SKM-1 (cell line): Measurements from ENCODE around the gene DTNA.
"Not testable (repeated sequence)": the region's sequence is repeated elsewhere in the genome, so short reads cannot be mapped to it uniquely, and the experiment has no call there.

Experiments used
- DNase-seq: peaks from one replicate; lab custom pipeline; 2025; ENCODE audit not compliant: unreplicated experiment; lab: John Stamatoyannopoulos, UW

The DTNA gene

DNA sequence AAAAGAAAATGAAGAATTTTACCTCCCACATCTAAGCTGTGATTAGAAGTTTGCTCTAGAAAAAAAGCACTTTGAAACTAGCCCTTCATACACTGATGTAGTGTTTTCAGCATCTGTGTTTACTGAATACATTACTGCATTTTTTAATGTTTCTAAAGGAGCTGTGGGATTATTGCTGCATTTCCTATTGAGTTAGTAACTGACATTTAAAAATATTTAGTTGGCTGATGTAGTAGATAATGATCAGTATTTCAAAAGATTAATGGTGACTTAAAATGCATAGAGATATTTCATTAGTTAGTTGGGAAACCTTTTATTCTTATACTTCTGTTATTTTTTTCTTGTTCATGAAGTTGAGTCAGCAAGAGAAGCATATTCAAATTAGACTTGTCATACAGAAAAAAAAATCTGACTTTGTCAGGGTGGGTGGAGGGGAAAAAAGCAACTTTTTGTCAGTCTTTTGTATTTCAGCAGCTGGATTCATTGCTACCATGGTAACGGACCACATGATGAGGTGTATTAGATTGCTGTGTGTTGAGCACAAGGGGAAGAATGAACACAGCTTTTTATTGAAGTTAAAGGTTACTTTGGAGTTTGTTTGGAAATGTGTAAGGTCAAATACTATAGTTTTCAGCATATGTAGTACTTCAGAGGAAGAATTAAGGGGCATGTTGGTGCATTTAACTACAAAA lies at the start of gene DTNA:
DTNA (plus strand) TSS at position 549 of the 692 bp plus-strand sequence. CDS start 45,679 bp downstream, outside the sequence.
- no peak for DNase-seq

DNA sequence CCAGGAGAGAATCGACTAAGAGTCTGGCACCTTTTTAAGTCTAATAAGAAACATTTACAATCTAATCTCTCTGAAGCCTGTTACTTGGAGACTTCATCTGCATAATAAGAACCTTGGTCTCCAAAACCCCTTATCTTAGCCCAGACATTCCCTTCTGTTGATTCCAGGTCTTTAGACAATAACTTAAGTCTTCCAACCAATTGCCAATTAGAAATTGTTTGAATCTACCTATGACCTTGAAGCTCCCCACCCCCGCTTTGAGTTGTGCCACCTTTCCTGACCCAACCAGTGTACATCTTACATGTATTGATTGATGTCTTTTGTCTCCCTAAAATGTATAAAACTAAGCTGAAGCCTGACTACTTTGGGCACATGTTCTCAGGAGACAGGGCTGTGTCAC lies 49.5 kb upstream of the DTNA start:
- DNase-seq: no peak

DNA sequence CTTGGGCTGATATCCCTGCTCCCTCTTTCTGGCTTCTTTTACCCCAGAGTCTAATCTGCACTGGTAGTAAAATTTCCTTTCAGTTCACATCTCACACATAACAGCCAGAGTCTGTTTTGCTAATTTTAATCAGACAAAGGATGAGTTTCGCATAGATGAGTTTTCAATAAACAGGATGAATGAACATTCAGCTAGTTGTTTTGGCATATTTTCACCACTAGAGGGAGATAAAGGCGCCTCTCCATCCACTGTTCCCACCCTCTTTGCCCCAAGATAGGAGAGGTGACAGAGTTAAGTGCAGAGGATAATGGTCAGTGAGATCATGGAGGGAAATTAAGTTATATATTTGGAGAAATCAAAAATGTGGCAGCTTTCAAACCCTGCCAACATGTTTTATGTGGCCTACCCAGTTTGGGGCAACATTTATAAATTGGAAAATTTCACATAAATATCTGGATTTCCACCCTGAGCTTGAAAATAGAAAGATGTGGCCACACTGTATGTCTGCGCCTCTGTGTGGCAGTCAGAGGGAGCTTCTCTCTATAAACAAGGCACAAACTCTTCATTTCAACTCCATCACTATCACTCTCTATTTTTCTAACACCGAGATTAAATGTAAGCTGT lies 48.5 kb upstream of the DTNA start:
- peak; percentile 22 for DNase-seq

DNA sequence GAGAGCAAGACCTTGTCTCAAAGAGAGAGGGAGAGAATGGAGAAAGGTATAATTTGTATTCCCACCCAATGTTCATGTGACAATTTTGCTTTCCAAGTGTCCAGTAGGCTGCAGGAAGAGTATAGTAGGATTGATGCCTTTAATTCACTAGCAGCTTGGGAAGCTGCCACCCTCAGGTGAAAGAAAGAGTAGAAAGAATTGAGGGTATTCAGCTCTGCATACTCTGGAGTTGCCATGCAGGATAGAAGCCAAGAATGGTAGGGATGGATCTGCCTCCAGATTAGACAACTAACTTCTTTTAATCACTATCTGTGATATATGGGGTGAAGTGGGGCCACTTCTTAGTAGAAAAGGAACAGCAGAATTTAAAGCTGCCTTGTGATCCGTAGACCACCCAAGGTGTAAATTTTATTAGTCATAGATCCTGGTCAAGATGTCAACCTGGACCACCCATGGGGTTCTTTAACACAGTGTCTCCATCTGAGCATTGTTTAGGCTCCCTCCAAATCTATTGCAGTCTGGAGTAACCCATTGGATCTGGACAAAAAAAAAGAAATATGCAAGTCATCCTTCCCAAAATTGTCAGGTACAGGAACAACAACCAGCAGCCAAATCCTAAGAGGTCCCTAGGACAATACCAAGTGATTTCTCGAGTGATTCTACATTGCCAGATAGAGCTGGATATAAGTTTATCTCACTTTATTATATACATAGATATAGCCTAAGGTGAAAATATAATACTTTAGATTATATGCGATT lies 33.1 kb upstream of the DTNA start:
- no peak for DNase-seq

DNA sequence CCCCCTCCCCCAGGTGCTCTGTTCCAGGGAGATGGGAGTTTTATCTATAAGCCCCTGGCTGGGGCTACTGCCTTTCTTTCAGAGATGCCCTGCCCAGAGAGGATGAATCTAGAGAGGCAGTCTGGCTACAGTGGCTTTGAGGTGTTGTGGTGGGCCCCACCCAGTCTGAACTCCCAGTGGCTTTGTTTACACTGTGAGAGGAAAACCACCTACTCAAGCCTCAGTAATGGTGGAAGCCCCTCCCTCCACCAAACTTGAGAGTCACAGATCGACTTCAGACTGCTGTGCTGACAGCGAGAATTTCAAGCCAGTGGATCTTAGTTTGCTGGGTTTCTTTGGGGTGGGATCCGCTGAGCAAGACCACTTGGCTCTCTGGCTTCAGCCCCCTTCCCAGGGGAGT lies 20.3 kb upstream of the DTNA start:
- DNase-seq: not testable (repeated sequence)

DNA sequence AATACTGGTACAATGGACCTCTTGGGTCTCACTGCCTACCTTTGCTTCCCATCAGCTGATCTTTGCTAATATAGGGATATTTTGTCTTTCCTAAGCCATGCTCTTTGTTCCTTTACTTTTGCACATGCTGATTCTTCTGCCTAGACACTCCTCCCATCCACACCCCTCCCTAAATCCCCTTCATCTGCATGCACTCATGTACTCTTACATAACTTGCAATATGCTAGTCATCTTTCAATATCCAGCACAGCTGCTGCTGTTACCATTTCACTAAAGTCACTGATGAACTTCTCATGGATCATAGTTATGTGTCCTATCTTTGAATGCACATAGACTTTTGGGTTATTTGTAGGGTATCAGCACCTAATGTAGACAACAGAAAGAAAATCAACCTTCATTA lies 18.5 kb upstream of the DTNA start:
- no peak for DNase-seq

DNA sequence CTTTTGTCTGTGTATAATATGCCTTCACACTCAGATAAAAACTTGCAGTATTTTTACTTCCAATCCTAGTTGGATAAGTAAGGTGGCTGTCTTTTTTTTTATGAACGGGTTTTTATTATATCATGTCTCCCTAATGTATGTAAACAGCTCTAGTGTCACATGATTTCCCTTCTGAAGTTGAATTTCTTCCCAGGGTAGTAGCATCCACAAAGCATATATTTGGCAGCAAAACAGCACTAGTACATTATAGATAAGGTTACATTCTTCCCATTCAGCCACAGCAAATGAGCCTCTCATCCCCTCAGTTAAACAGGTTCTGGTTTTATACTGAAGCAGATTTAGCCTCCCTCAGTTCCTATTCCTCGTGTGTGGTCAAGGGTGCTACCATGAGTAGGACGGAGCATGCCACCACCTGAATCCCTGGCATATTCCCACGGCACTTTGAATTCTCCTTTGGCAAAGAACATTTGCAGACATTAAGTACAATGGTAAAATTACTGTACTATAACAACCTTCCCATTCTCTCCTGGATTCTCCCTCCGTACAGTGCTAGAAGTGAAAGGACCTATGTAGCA lies 15.4 kb upstream of the DTNA start:
- no peak for DNase-seq

DNA sequence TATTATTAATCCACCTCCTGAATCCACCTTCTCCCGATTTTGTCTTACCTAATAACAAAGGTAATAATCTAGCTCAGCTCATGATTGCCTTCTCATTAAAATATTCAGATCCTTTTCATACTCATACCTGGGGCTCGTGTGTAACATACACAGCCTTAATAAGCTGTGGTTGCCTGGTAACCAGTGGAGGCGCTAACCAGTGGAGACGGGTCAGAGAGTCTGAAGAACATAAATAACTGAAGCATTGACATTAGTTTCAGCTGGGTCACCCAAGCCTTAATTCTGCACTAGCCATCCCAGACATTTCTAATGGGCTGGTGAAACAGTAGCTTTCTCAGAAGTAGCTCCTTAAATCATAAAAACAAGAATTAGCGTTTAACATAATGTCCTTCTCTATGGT lies 14.8 kb upstream of the DTNA start:
- DNase-seq: no peak

DNA sequence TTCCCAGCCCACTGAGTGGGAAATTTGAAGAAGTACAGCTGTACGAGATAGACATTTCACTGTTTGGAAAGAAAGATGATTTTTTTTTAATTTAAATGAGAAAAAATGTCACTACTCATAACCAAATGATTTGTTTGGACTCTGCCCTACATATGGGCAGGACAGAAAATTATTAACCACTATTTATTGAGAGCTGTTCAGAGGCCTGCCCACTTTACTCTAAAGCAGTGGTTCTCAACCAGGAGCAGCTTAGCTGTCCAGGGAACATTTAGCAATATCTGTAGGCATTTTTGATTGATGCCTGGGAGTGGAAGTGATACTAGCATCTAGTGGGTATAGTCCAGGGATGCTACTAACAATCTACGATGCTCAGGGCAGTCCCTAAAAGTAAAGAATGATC lies 13.4 kb upstream of the DTNA start:
- DNase-seq: no peak

DNA sequence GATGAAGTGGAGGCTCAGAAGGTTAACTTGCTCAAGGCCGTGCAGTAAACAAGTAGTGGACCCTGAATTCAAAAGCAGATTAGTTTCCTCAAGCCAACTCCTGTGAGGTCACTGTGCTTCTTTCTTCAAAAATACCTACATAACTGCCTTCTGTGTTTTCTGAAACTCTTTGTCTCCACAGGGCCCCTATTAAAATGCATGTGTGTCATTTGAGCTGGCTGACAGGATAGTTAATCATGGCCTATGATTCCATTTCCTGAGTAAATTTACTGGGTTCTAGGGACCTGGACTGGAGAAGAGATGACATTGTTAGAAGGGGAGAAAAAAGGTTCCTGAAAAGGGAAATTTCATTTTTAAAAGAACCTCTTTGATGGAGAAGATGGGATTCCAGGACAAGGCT lies 12.9 kb upstream of the DTNA start:
- DNase-seq: no peak

DNA sequence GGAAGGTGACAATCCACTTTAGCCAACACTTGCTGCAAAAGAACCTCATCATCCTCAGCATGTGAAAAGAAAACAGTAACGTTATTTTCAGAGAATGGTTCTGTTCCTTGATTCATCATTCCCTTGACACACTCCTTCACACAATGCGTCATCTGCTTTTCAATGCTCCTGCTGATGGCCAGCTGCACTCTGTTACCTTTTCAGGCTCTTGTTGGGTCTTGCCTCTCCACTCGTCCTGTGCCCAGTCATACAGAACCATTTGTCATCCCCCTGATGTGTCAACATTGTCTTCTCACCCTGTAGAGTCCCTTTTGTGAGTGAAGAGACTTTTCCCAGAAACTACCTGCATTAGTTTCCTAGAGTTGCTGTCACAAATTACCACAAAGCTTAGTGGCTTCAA lies 12.2 kb upstream of the DTNA start:
- no peak for DNase-seq

DNA sequence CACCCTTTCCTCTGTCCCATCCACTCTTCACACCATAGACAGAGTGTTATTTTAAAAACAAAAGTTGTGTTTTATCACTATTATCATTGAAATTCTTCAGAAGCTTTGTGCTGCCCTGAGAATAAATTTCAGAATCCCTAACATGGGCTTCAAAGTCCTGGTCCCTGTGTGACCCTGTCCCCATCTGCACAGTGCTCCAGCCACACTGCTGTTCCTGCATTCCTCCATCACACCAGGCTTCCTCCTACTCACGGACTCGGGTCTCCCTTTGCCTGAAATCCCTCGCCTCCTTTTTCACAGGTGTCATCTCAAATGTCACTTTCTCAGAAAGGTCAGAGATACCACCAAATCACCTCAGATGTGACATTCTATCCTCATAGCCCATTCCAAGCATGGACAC lies 8.2 kb upstream of the DTNA start:
- no peak for DNase-seq

DNA sequence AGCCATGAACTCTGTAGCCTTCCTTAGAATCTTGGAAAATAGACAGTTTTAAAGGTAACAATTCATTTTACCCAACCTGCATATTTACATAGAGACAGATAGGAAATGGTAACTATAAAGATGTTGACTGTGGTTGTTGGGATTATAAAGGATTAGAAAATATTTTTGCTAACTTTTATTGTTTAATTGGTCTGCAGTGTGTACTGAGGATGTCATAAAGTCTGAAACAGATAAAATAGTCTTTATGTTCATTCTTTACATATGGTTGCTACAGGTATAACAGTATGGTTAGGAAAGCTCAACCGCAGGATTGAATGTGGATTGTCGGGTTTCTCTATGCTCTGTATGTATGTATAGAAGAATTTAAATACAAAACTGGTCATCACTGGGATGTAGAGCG lies 7.3 kb upstream of the DTNA start:
- DNase-seq: no peak

DNA sequence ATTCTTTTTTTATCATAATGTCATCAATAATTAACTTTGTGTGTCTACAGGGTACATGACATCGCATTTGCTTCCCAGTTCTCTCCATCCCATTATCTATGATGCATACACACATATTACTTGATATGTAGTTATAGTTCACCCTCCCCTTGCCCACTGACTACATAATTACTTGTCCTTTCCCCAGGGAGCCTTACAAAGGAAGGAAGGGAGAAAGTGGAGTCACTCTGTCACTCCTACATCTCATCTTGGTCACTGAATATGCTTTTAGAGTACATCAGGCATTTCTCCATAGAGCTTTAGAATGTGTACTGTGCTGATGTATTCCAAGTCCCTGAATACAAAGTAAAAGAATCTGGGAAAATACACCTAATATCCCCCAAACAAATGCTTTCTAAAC lies 6.0 kb upstream of the DTNA start:
- DNase-seq: no peak

DNA sequence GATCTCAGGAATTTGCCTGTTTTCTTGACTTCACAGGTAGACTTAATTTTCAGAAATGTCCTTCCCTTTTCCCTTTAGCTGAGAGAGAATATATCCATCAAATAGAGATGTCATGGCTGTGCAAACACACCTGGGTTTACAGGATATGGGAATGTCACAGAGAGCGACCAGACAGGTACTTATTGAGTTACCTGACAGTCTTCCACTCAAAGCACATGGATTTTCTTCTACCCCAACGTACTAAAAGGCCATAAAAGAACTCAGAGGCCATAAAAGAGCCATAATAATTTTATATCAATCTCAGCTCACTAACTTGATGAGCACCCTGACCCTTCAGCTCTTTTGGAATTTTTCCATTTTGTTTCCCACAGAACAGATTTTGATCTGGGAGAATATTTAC lies 5.3 kb upstream of the DTNA start:
- DNase-seq: no peak

DNA sequence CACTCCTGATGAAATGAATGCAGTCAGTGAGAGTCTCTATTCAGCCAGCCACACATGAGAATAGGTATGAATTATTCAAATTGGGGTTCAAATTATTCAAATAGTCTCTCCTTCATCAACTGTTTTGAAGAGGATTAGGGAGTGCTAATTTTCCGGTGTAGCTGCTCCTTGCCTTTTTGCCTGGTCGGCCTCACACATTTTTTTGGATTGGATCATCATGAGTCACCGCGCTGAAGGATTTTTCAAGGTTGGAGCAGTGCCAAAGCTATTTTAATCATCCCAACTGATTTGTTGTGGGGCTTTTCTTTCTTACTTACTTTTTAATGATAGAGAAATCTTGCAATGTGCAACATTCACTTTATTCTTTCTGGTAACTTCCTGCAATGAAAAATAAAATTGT lies 2.4 kb upstream of the DTNA start:
- DNase-seq: no peak

DNA sequence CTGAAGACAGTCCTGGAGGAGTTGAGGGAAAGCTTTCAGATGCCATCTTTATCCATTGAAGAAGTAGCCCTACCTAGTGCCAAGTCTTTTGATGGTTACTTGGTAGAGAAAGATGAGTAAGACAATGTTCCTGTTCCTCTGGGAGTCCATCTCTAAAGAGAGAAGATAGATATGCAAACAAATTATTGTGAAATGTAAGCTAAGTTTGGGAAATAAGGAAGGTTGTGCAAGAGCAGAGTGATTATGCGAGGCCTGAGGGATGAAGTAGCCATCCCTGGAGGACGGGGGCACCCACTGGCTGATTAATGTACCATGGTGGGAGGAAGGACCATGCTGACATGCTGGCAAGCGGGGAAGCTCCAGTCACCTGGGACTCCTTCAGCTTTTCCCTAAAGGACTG lies 994 bp upstream of the DTNA start:
- DNase-seq: peak; percentile 43

DNA sequence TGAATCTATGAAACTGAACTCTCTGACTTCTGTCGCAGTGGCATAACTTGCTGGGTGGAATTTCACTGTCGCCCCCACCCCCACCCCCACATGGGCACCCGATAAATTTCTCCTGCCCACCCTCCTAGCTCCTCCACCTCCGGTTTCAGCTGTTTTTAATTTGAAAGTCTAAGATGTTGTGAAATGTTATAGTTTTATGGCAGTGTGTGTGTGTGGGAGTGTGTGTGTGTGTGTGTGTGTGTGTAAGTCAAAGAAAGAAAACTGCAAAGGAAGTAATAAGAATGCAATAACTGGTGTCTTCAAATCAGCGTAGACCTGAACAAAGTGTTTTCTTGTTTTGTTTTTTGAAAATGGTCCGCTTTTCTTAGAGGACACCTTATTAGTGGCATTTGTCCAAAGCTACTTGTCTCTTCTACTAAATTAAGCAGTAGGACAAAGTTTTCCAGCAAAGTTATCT lies 388 bp downstream of the DTNA start:
- no peak for DNase-seq

DNA sequence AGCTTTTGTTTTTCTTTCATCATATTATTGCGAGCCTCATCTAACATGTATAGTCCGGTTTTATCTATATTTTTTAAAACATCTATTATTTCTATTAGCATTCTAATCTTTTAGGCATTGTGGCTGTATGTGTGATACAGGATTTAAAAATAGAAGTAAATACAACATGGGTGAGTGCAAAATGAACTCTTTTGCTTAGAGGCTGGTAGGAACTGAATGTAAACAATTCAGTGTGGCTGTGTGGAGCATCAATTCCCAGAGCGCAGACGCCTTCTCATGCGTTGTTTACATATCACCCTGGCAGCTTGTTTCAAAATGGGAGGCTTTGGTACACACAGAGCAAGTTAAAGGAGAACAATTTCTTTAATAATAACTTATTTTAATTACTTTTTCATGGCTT lies 836 bp downstream of the DTNA start:
- no peak for DNase-seq

DNA sequence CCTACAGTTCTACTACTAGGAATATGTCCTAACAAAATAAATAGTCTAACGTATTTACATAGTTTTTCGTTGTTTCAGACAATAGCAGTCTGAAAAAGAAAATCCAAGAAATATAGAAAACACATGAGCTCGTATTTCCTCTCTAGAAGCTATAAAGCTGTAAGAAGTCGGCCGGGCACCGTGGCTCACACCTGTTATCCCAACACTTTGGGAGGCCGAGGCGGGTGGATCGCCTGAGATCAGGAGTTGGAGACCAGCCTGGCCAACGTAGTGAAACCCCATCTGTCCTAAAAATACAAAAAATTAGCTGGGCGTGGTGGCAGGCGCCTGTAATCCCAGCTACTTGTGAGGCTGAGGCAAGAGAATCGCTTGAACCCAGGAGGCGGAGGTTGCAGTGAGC lies 6.0 kb downstream of the DTNA start:
- DNase-seq: not testable (repeated sequence)

DNA sequence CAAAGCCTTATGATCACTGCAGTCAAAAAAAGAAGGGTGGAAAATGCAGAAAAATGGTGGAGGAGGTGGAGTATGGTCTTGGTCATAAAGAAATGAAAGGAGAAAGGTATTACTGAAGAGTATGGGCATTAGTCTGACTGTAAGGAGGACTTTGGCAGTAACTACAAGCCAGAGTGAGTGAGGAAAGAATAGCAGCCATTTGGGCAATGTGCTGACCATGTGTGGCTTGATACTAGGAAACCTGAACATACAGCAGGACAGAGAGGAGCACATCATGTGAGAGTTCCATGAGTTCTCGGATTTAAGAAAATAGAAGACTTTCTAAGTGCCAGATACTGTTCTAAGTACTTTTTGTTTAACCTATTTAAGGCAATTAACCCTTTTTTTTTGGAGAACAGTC lies 8.5 kb downstream of the DTNA start:
- DNase-seq: no peak

DNA sequence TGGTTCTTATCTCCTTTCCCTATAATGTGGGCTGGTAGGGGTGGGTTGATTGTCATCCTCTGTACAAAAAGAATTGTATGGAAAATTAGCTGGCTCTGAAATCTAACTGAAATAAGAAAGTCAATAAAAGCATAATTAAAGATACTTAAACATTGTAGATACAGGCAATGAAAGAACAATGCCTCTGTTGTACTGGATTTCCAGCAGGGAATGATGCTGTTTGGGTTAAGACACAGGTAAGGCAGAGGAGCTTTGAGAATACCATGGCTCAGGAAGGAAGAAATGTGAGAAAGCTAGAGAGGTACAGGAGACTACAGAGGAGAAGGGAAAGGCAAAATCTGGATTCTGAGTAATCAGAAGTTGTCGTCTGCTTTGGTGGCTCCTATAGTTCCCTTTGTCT lies 10.1 kb downstream of the DTNA start:
- DNase-seq: no peak
